ENCODE data around the gene KRT27.
"Not testable (repeated sequence)": the region's sequence is repeated elsewhere in the genome, so short reads cannot be mapped to it uniquely, and the experiment has no call there.

KRT27 gene

GRCh38 chr17:40818733-40819527 is 36.6 kb upstream of the KRT27 start:
- Histone ChIP-seq H3K36me3 (ENCODE audit: control insufficient read depth, insufficient read depth, low read length) (no peaks in the 10 kb centered on the region), H3K4me3 (ENCODE audit: low read depth, low read length) (peak overlapping the region; percentile 84), H3K9ac (ENCODE audit: low read depth, low read length) (peak overlapping the region; percentile 89), H3K27me3 (ENCODE audit: control insufficient read depth, insufficient read depth, low read length) (no peaks in the 10 kb centered on the region), H3K9me3 (ENCODE audit: control insufficient read depth, insufficient read depth, low read length) (no peaks in the 10 kb centered on the region), H3K4me1 (ENCODE audit: control insufficient read depth, insufficient read depth, low read length) (no peaks in the 10 kb centered on the region)

GRCh38 chr17:40818343-40818732 is 36.0 kb upstream of the KRT27 start:
- Histone ChIP-seq H3K27me3 (ENCODE audit: control insufficient read depth, insufficient read depth, low read length) (no peaks in the 10 kb centered on the region), H3K36me3 (ENCODE audit: control insufficient read depth, insufficient read depth, low read length) (no peaks in the 10 kb centered on the region), H3K9me3 (ENCODE audit: control insufficient read depth, insufficient read depth, low read length) (no peaks in the 10 kb centered on the region), H3K9ac (ENCODE audit: low read depth, low read length) (peak overlapping the region; percentile 71), H3K4me3 (ENCODE audit: low read depth, low read length) (peak overlapping the region; percentile 76), H3K4me1 (ENCODE audit: control insufficient read depth, insufficient read depth, low read length) (no peaks in the 10 kb centered on the region)

- no peaks in the 10 kb centered on the region for H3K4me1 ChIP-seq (ENCODE audit: control insufficient read depth, insufficient read depth, low read length)
- no peaks in the 10 kb centered on the region for H3K27me3 ChIP-seq (ENCODE audit: control insufficient read depth, insufficient read depth, low read length)
- H3K9me3 ChIP-seq (ENCODE audit: control insufficient read depth, insufficient read depth, low read length) = no peaks in the 10 kb centered on the region
- no peak overlapping the region for H3K9ac ChIP-seq (ENCODE audit: low read depth, low read length)
- H3K4me3 ChIP-seq (ENCODE audit: low read depth, low read length) = no peak overlapping the region
- no peaks in the 10 kb centered on the region for H3K36me3 ChIP-seq (ENCODE audit: control insufficient read depth, insufficient read depth, low read length)
These were observed 34.8 kb upstream of the KRT27 start for GRCh38 chr17:40817103-40817682.

GRCh38 chr17:40816569-40816968 is 34.2 kb upstream of the KRT27 start:
- Histone ChIP-seq H3K4me1 (ENCODE audit: control insufficient read depth, insufficient read depth, low read length) (no peaks in the 10 kb centered on the region), H3K9me3 (ENCODE audit: control insufficient read depth, insufficient read depth, low read length) (no peaks in the 10 kb centered on the region), H3K27me3 (ENCODE audit: control insufficient read depth, insufficient read depth, low read length) (no peaks in the 10 kb centered on the region), H3K9ac (ENCODE audit: low read depth, low read length) (no peak overlapping the region), H3K4me3 (ENCODE audit: low read depth, low read length) (no peak overlapping the region), H3K36me3 (ENCODE audit: control insufficient read depth, insufficient read depth, low read length) (no peaks in the 10 kb centered on the region)

- Histone ChIP-seq H3K4me1 (ENCODE audit: control insufficient read depth, insufficient read depth, low read length) (no peaks in the 10 kb centered on the region), H3K4me3 (ENCODE audit: low read depth, low read length) (no peak overlapping the region), H3K36me3 (ENCODE audit: control insufficient read depth, insufficient read depth, low read length) (no peaks in the 10 kb centered on the region), H3K9ac (ENCODE audit: low read depth, low read length) (no peak overlapping the region), H3K9me3 (ENCODE audit: control insufficient read depth, insufficient read depth, low read length) (no peaks in the 10 kb centered on the region), H3K27me3 (ENCODE audit: control insufficient read depth, insufficient read depth, low read length) (no peaks in the 10 kb centered on the region)
These were observed 33.0 kb upstream of the KRT27 start for GRCh38 chr17:40815381-40815780.

GRCh38 chr17:40814657-40815056 is 32.3 kb upstream of the KRT27 start:
- not testable (repeated sequence) for H3K36me3 ChIP-seq (ENCODE audit: control insufficient read depth, insufficient read depth, low read length); H3K9ac ChIP-seq (ENCODE audit: low read depth, low read length); H3K4me1 ChIP-seq (ENCODE audit: control insufficient read depth, insufficient read depth, low read length); H3K9me3 ChIP-seq (ENCODE audit: control insufficient read depth, insufficient read depth, low read length); H3K4me3 ChIP-seq (ENCODE audit: low read depth, low read length); H3K27me3 ChIP-seq (ENCODE audit: control insufficient read depth, insufficient read depth, low read length)

GRCh38 chr17:40813804-40814203 is 31.5 kb upstream of the KRT27 start:
- Histone ChIP-seq H3K27me3 (ENCODE audit: control insufficient read depth, insufficient read depth, low read length) (no peaks in the 10 kb centered on the region), H3K36me3 (ENCODE audit: control insufficient read depth, insufficient read depth, low read length) (no peaks in the 10 kb centered on the region), H3K4me3 (ENCODE audit: low read depth, low read length) (no peak overlapping the region), H3K9me3 (ENCODE audit: control insufficient read depth, insufficient read depth, low read length) (no peaks in the 10 kb centered on the region), H3K9ac (ENCODE audit: low read depth, low read length) (no peak overlapping the region), H3K4me1 (ENCODE audit: control insufficient read depth, insufficient read depth, low read length) (no peaks in the 10 kb centered on the region)

GRCh38 chr17:40812639-40813038 is 30.3 kb upstream of the KRT27 start:
- H3K9ac ChIP-seq (ENCODE audit: low read depth, low read length) = no peak overlapping the region
- H3K9me3 ChIP-seq (ENCODE audit: control insufficient read depth, insufficient read depth, low read length) = no peaks in the 10 kb centered on the region
- H3K36me3 ChIP-seq (ENCODE audit: control insufficient read depth, insufficient read depth, low read length) = no peaks in the 10 kb centered on the region
- no peaks in the 10 kb centered on the region for H3K4me1 ChIP-seq (ENCODE audit: control insufficient read depth, insufficient read depth, low read length)
- no peaks in the 10 kb centered on the region for H3K27me3 ChIP-seq (ENCODE audit: control insufficient read depth, insufficient read depth, low read length)
- H3K4me3 ChIP-seq (ENCODE audit: low read depth, low read length) = no peak overlapping the region

GRCh38 chr17:40810494-40810893 is 28.1 kb upstream of the KRT27 start:
- Histone ChIP-seq H3K27me3 (ENCODE audit: control insufficient read depth, insufficient read depth, low read length) (no peaks in the 10 kb centered on the region), H3K9ac (ENCODE audit: low read depth, low read length) (no peak overlapping the region), H3K4me3 (ENCODE audit: low read depth, low read length) (no peak overlapping the region), H3K9me3 (ENCODE audit: control insufficient read depth, insufficient read depth, low read length) (no peaks in the 10 kb centered on the region), H3K36me3 (ENCODE audit: control insufficient read depth, insufficient read depth, low read length) (no peaks in the 10 kb centered on the region), H3K4me1 (ENCODE audit: control insufficient read depth, insufficient read depth, low read length) (no peaks in the 10 kb centered on the region)

- no peak overlapping the region for H3K9ac ChIP-seq (ENCODE audit: low read depth, low read length)
- no peaks in the 10 kb centered on the region for H3K36me3 ChIP-seq (ENCODE audit: control insufficient read depth, insufficient read depth, low read length)
- no peaks in the 10 kb centered on the region for H3K4me1 ChIP-seq (ENCODE audit: control insufficient read depth, insufficient read depth, low read length)
- H3K27me3 ChIP-seq (ENCODE audit: control insufficient read depth, insufficient read depth, low read length) = no peaks in the 10 kb centered on the region
- H3K4me3 ChIP-seq (ENCODE audit: low read depth, low read length) = no peak overlapping the region
- no peaks in the 10 kb centered on the region for H3K9me3 ChIP-seq (ENCODE audit: control insufficient read depth, insufficient read depth, low read length)
These were observed 27.5 kb upstream of the KRT27 start for GRCh38 chr17:40809721-40810421.

- Histone ChIP-seq H3K9me3 (ENCODE audit: control insufficient read depth, insufficient read depth, low read length) (no peaks in the 10 kb centered on the region), H3K4me1 (ENCODE audit: control insufficient read depth, insufficient read depth, low read length) (peaks cover 2% of the 10 kb centered on the region), H3K27me3 (ENCODE audit: control insufficient read depth, insufficient read depth, low read length) (no peaks in the 10 kb centered on the region), H3K9ac (ENCODE audit: low read depth, low read length) (no peak overlapping the region), H3K4me3 (ENCODE audit: low read depth, low read length) (no peak overlapping the region), H3K36me3 (ENCODE audit: control insufficient read depth, insufficient read depth, low read length) (no peaks in the 10 kb centered on the region)
These were observed 23.8 kb upstream of the KRT27 start for GRCh38 chr17:40806131-40806530.

- H3K4me1 ChIP-seq (ENCODE audit: control insufficient read depth, insufficient read depth, low read length) = peaks cover 2% of the 10 kb centered on the region
- no peaks in the 10 kb centered on the region for H3K9me3 ChIP-seq (ENCODE audit: control insufficient read depth, insufficient read depth, low read length)
- no peaks in the 10 kb centered on the region for H3K27me3 ChIP-seq (ENCODE audit: control insufficient read depth, insufficient read depth, low read length)
- H3K9ac ChIP-seq (ENCODE audit: low read depth, low read length) = no peak overlapping the region
- H3K4me3 ChIP-seq (ENCODE audit: low read depth, low read length) = no peak overlapping the region
- no peaks in the 10 kb centered on the region for H3K36me3 ChIP-seq (ENCODE audit: control insufficient read depth, insufficient read depth, low read length)
These were observed 21.3 kb upstream of the KRT27 start for GRCh38 chr17:40803617-40804082.

Measured in iPS-15b (cell line).